Panc1 (cell line): Measurements from ENCODE around the gene LAMP1.

Experiments used
- POLR2AphosphoS5 ChIP-seq: IDR thresholded peaks from 2 replicates; pipeline ENCODE4 v1.6.1; 2012; ENCODE audit warnings: mild to moderate bottlenecking, low read depth, low read length, moderate library complexity
- SIN3A ChIP-seq: IDR thresholded peaks from 2 replicates; pipeline ENCODE4 v1.6.1; 2012; ENCODE audit warnings: low read depth, mild to moderate bottlenecking, low read length, moderate library complexity, borderline replicate concordance; ENCODE audit not compliant: insufficient read depth
- TCF7L2 ChIP-seq: IDR thresholded peaks from 2 replicates; pipeline ENCODE4 v1.6.1; 2011; ENCODE audit warnings: mild to moderate bottlenecking, low read depth, low read length, inconsistent platforms
- TF ChIP-seq, protein P1 (sequence below): fragments of 450-650 bp; IDR thresholded peaks from 2 replicates; pipeline ENCODE4 v1.5.1; 2017; ENCODE audit warnings: mild to moderate bottlenecking
- TF ChIP-seq, protein P2 (sequence below), 2 experiments: IDR thresholded peaks; 2 replicates each; pipeline ENCODE4 v1.6.1; 2011 to 2012; ENCODE audit warnings: low read depth in 2 of 2, control low read depth in 1 of 2, low read length in 1 of 2, mild to moderate bottlenecking in 1 of 2, moderate library complexity in 1 of 2; ENCODE audit not compliant: insufficient read depth in 1 of 2

DNA sequence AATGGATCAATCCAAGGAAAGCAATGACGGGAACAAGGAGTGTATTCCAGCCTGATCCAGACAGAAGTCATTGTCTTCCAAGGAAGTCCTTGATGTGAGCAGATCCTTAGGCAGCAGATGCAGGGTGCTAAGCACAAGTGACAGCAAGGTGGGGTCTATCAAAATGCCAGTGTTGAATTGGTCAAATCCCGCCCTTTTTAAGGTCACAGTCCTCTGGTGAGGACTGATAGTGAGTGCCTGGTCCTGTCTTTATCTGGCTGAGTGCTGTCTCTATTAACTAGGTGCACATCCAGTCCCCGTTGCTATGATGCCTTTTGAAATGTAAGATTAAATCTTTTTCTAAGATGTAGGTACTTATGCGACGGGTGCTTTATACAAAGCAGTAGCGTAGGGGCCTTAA is 1.3 kb upstream of the LAMP1 start:
- TF ChIP-seq, protein P1, sequence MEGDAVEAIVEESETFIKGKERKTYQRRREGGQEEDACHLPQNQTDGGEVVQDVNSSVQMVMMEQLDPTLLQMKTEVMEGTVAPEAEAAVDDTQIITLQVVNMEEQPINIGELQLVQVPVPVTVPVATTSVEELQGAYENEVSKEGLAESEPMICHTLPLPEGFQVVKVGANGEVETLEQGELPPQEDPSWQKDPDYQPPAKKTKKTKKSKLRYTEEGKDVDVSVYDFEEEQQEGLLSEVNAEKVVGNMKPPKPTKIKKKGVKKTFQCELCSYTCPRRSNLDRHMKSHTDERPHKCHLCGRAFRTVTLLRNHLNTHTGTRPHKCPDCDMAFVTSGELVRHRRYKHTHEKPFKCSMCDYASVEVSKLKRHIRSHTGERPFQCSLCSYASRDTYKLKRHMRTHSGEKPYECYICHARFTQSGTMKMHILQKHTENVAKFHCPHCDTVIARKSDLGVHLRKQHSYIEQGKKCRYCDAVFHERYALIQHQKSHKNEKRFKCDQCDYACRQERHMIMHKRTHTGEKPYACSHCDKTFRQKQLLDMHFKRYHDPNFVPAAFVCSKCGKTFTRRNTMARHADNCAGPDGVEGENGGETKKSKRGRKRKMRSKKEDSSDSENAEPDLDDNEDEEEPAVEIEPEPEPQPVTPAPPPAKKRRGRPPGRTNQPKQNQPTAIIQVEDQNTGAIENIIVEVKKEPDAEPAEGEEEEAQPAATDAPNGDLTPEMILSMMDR = no peak
- TF ChIP-seq POLR2AphosphoS5 (no peak), SIN3A (no peak), TCF7L2 (no peak)
- TF ChIP-seq, protein P2, sequence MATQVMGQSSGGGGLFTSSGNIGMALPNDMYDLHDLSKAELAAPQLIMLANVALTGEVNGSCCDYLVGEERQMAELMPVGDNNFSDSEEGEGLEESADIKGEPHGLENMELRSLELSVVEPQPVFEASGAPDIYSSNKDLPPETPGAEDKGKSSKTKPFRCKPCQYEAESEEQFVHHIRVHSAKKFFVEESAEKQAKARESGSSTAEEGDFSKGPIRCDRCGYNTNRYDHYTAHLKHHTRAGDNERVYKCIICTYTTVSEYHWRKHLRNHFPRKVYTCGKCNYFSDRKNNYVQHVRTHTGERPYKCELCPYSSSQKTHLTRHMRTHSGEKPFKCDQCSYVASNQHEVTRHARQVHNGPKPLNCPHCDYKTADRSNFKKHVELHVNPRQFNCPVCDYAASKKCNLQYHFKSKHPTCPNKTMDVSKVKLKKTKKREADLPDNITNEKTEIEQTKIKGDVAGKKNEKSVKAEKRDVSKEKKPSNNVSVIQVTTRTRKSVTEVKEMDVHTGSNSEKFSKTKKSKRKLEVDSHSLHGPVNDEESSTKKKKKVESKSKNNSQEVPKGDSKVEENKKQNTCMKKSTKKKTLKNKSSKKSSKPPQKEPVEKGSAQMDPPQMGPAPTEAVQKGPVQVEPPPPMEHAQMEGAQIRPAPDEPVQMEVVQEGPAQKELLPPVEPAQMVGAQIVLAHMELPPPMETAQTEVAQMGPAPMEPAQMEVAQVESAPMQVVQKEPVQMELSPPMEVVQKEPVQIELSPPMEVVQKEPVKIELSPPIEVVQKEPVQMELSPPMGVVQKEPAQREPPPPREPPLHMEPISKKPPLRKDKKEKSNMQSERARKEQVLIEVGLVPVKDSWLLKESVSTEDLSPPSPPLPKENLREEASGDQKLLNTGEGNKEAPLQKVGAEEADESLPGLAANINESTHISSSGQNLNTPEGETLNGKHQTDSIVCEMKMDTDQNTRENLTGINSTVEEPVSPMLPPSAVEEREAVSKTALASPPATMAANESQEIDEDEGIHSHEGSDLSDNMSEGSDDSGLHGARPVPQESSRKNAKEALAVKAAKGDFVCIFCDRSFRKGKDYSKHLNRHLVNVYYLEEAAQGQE (IDR thresholded peaks at IDR 0.05; ENCODE audit: insufficient read depth in 1 of 2, low read depth in 2 of 2, low read length in 1 of 2) = no peak
